HG02763 (cell line): ENCODE data around the gene YEATS2.
"Not testable (repeated sequence)": the region's sequence is repeated elsewhere in the genome, so short reads cannot be mapped to it uniquely, and the experiment has no call there.

Experiments used
- ATAC-seq: cut with Tn5 transposase; IDR thresholded peaks from one replicate; pipeline ENCODE4 v1.9.1; 2021; ENCODE audit warnings: mild to moderate bottlenecking, moderate library complexity; ENCODE audit not compliant: unreplicated experiment

Gene YEATS2

DNA sequence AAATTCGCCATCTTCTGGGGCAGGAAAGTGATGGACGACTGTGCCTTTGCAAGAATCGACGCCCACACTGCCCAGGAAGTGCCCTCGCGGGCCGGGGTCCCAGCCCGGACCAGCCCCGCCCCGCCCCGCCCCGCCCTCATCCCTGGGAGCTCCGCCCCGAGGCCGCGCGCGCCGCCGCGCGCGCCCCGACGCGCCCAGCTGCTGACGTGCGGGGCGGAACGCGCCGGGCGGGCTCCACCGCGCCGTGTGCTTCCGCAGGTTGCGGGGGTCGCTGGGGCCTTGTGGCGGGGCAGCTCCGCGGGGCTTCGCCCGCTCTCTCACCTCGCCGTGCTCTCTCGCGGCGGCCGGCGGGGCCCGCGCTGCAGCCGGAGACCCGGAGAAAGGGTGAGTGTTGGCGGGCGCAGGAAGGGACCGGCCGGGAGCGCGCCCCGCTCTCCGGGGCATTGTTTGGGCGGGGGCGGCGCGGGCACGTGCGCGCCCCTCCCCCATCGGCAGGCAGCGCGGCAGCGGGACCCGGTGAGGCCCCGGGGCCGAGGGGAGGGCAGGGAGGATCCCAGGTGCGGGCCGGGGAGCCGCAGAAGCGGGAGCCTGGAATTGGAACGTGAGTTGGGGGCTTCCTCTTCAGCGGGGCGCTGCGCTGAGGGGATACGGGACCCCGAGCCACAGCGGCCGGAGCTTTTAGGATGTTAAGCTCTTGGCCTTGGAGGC, at the start of gene YEATS2:
Gene YEATS2, plus strand, starts transcription at position 188 of the 708 bp plus-strand sequence. CDS start 17,366 bp downstream, outside the sequence.
- peak; percentile 72 for ATAC-seq

DNA sequence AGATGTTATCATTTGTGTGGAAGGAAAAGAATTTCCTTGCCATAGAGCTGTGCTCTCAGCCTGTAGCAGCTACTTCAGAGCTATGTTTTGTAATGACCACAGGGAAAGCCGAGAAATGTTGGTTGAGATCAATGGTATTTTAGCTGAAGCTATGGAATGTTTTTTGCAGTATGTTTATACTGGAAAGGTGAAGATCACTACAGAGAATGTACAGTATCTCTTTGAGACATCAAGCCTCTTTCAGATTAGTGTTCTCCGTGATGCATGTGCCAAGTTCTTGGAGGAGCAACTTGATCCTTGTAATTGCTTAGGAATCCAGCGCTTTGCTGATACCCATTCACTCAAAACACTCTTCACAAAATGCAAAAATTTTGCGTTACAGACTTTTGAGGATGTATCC, 47.0 kb upstream of the YEATS2 start:
- ATAC-seq, result no peak

DNA sequence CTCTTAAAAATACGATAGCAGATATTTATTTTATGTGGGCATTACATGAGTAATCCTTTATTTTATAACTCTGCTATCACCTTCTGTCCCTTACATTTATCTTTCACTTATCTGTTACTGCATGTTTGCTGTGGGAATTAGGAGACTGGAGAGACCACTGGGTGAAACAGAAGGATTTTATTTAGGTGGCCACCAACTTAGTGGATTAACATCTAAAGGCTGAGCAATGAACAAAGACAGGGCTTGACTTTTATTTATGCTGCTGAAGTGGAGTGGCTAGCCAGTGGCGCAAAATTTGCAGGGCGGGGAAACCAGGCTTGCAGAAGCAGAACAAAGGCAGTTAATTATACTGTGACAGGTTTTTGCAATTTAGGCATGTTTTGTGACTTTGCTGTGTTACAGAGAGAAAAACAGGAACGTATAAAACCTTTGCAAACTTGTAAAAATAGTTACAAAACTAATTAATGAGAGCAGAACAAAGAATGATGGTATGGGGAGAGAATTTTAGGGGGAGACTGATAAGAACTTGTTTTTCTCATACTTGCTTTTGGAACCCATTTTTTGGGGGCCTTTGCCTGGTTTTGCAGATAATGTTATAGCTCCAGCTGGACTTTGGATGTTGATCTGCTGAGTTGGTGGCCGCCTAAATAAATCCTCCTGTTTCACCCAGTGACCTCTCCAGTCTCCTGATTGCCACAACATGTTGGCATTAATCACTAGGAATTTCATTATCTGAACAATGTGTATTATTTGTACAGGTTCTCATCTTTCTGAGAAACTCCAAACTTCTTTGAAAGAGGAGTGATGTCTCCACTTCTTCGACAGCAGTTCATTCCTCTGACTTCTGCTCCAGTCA, 44.2 kb upstream of the YEATS2 start:
- ATAC-seq, result no peak

- ATAC-seq, result no peak
Observed at GRCh38 chr3:183654727-183655126, 42.9 kb upstream of the YEATS2 start.

DNA sequence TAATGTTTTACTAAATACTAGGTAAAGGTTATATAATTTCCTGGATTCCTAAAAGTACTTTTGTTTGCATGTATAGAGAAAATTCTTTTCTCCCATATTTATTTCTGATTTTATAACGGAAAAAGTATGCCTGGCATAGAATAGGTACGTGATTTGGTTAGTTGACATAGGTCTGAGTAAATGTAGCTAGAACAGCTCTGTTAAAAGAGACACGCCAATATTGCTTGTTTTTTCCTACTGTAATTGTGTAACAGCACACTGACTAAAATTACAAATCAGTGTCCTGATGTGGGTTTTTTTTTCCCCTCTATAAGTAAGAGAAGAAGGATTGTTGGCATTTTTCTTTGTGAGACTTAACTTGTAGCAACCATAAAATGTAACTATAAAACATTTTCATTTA, 35.5 kb upstream of the YEATS2 start:
- ATAC-seq, result no peak

- ATAC-seq, result no peak
Observed at GRCh38 chr3:183664913-183665381, 32.6 kb upstream of the YEATS2 start.

- ATAC-seq, result no peak
Observed at GRCh38 chr3:183680061-183680460, 17.5 kb upstream of the YEATS2 start.

DNA sequence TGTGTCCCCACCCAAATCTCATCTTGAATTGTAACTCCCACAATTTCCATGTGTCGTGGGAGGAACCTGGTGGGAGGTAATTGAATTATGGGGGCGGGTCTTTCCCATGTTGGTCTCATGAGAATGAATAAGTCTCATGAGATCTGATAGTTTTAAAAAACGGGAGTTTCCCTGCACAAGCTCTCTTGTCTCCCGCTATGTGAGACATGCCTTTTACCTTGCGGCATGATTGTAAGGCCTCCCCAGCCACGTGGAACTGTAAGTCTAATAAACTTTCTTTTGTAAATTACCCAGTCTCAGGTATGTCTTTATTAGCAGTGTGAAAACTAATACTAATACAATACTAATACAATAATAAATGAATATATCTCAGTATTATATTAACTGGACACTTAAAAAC, 9.9 kb upstream of the YEATS2 start:
- no peak for ATAC-seq

DNA sequence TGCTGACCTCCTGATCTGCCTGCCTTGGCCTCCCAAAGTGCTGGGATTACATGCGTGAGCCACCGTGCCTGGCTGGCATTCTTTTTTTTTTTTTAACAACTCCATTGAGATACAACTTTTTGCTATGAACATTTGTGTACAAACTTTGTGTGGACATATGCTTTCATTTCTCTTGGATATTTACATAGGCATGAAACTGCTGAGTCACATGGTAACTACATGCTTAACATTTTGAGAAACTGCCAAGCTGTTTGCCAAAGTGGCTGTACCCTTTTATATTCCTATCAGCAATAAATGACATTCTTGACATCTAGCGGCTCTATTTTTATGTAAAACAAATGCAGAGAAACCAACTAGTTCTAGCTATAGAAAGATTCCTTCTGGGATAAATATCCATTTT, 8.7 kb upstream of the YEATS2 start:
- ATAC-seq, result no peak

DNA sequence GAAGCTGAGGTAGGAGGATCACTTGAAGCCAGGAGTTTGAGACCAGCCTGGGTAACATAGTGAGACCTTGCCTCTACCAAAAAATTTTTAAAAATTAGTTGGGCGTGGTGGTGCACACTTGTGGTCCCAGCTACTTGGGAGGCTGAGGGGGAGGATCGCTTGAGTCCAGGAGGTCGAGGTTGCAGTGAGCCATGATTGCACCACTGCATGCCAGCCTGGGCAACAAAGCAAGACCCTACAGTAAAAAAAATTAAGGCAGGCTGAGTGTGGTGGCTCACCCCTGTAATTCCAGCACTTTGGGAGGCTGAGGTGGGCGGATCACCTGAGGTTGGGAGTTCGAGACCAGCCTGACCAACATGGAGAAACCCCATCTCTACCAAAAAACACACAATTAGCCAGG, 8.0 kb upstream of the YEATS2 start:
- not testable (repeated sequence) for ATAC-seq

- ATAC-seq, result no peak
Observed at GRCh38 chr3:183690402-183690995, 7.1 kb upstream of the YEATS2 start.

GRCh38 chr3:183692436-183692835, 5.2 kb upstream of the YEATS2 start:
- no peak for ATAC-seq

- ATAC-seq, result no peak
Observed at GRCh38 chr3:183695569-183696364, 1.8 kb upstream of the YEATS2 start.

- no peak for ATAC-seq
Observed at GRCh38 chr3:183697123-183697609, 431 bp upstream of the YEATS2 start.

GRCh38 chr3:183698318-183698751, 738 bp downstream of the YEATS2 start:
- ATAC-seq, result peak; percentile 20

DNA sequence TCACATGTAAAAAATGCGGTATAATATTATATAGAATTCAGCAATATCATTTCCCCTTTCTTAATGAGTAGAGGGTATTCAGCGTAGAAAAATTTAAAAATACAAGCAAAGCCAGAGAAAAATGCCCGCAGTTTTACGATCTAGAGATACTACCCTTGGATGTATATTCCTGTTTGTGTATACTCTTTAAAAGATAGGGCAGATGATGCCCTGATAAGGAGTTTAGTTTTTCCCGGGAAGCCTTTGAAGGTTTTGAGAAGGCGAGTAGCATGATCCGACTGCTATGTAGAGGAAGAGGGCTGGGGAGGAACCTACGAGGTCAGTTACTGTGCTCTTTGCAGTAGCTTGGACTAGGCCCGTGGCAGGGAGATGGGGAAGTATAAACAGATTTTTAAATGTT, 1.2 kb downstream of the YEATS2 start:
- ATAC-seq, result no peak

GRCh38 chr3:183699238-183699947, 1.8 kb downstream of the YEATS2 start:
- ATAC-seq, result no peak

DNA sequence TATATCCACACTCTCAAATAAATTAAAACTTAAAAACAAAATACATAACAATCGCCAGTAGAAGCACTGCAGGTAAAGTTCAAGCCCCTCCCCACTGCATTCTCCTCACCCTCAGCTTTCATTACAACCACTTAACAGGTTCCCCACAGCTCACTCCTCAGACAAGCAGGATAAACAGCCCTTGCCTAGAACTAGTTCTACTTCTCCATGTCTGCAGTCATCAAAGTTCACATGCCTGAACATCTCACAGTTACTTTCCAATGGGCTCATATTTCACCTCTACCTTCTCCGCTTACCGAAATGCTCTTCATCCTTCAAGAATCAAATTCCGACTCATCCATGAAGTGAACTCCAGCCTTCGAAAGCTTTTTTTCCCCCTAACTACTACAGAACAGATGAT, 4.1 kb downstream of the YEATS2 start:
- no peak for ATAC-seq

GRCh38 chr3:183703892-183704291, 6.3 kb downstream of the YEATS2 start:
- ATAC-seq, result not testable (repeated sequence)

DNA sequence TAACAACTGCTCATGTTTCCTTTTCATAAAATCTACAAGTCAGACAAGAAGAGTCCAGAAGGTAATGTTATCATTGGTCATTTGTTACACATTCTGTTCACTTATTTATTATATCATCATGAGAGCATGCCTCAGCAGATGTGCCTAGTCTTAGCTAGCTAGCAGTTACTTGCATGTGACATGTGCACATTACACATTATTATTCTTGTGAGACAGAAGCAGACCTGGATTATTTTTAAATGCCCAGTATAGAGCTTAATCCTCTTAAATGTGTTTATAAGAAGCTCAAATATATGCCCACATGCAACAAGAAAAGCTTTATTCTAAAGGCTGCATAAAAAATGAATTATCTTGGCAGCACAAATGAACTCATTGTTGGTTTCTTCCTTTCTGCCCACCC, 12.6 kb downstream of the YEATS2 start:
- ATAC-seq, result no peak
